GM12865 (cell line): ENCODE results near the gene PDE8B.

Experiments
- DNase-seq: peaks from one replicate; pipeline ENCODE4 v3.0.0; 2010; ENCODE audit warnings: low read depth
- H3K4me3 ChIP-seq: 2 replicates; pipeline ENCODE4 v1.5.1; 2011; ENCODE audit warnings: mild to moderate bottlenecking, low read depth, low read length, control low read depth
- TF ChIP-seq, protein P1 (sequence below): IDR thresholded peaks from 2 replicates; pipeline ENCODE4 v1.5.1; 2011; ENCODE audit warnings: low read length, control low read depth, low read depth, inconsistent platforms; ENCODE audit not compliant: insufficient read depth; ENCODE audit errors: missing control alignments

The PDE8B gene

DNA sequence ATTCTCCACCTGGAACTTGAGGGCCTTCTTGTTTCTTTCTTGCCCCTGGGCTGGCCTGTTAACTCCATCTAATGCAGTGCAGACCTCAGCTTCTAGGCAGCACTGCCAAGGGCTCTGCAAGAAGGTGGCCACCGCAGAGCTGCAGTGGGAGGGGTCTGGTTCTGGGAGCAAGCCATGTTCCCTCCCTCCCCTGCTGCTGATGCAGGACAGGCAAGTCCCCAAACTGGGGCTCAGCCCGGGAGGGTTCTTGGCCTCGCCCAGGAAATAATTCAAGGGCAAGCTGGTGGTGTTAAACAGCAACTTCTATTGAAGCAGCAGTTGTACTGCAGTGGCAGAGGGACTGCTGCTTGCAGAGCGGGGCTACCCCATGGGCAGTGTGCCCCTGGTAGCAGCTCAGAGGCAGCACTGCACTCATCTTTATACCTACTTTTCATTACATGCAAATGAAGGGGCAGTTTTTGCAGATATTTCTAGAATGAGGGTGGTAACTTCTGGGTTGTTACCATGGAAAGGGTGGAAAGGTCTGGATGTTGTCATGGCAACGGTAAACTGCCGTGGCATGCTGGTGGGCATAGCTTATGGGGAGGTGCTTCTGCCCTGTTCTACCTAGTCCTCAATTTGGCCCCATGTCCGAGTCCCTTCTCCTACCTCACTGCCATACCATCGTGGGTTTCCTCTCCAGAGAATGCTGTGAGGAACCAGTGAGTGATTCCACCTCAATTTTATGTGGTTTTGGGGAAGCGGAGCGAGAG lies 199.6 kb downstream of the PDE8B start:
- no peak overlapping the region for H3K4me3 ChIP-seq
- TF ChIP-seq, protein P1, sequence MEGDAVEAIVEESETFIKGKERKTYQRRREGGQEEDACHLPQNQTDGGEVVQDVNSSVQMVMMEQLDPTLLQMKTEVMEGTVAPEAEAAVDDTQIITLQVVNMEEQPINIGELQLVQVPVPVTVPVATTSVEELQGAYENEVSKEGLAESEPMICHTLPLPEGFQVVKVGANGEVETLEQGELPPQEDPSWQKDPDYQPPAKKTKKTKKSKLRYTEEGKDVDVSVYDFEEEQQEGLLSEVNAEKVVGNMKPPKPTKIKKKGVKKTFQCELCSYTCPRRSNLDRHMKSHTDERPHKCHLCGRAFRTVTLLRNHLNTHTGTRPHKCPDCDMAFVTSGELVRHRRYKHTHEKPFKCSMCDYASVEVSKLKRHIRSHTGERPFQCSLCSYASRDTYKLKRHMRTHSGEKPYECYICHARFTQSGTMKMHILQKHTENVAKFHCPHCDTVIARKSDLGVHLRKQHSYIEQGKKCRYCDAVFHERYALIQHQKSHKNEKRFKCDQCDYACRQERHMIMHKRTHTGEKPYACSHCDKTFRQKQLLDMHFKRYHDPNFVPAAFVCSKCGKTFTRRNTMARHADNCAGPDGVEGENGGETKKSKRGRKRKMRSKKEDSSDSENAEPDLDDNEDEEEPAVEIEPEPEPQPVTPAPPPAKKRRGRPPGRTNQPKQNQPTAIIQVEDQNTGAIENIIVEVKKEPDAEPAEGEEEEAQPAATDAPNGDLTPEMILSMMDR: no peak
- DNase-seq: no peak

- no peak for DNase-seq
- TF ChIP-seq, protein P1: no peak
These were observed 202.6 kb downstream of the PDE8B start for GRCh38 chr5:77413049-77413448.

GRCh38 chr5:77418162-77418561 lies 207.7 kb downstream of the PDE8B start:
- TF ChIP-seq, protein P1: no peak
- H3K4me3 ChIP-seq: no peak overlapping the region
- DNase-seq: no peak

More at GRCh38 chr5:77413049-77413448, 202.6 kb downstream of the PDE8B start:
- H3K4me3 ChIP-seq: no peak overlapping the region

DNA sequence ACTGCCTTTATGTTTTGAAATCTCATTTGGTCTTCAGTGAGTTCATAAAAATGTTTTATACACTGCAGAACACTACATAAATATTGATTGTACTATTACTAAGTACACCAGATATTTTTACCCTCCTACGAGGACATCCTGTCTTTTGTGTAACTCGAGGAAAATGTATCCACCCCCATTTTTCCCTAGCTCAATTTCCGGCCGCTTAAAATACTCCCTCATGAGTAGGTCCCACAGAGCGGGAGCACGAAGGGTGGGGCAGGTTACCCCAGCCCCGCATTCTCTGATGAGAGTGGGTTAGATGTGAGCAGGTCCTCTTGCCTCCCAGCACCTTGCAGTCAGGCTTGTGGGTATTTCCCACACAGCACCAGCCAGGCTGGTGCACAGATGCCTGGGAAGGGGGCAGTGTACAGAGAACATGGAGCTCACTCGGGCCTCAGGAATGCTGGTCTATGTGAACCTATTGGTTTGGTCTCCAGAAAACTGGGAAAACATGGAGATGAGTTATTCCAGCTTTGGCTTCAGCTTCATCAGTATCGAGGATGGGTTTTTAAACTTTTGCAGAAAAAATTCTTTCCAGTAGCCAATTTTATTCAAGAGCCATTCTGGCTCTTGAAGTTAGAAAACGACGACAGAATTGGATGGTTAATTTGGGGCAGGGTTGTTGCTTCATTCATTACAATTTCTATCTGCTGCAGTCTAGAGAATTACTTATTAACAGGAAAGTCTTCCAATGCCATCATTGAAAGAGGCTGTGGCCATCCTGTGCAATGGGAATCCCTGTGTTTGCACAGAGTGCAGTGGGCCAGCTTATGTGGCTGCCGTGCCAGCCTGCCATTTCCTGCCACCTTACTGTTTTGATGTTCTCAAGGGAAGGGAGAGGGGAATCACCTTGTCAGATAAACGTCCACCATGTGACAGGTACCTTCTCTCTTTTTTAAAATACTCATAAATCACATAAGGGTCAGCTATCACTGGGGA lies 208.4 kb downstream of the PDE8B start:
- TF ChIP-seq, protein P1: no peak
- no peak overlapping the region for H3K4me3 ChIP-seq
- DNase-seq: no peak

DNA sequence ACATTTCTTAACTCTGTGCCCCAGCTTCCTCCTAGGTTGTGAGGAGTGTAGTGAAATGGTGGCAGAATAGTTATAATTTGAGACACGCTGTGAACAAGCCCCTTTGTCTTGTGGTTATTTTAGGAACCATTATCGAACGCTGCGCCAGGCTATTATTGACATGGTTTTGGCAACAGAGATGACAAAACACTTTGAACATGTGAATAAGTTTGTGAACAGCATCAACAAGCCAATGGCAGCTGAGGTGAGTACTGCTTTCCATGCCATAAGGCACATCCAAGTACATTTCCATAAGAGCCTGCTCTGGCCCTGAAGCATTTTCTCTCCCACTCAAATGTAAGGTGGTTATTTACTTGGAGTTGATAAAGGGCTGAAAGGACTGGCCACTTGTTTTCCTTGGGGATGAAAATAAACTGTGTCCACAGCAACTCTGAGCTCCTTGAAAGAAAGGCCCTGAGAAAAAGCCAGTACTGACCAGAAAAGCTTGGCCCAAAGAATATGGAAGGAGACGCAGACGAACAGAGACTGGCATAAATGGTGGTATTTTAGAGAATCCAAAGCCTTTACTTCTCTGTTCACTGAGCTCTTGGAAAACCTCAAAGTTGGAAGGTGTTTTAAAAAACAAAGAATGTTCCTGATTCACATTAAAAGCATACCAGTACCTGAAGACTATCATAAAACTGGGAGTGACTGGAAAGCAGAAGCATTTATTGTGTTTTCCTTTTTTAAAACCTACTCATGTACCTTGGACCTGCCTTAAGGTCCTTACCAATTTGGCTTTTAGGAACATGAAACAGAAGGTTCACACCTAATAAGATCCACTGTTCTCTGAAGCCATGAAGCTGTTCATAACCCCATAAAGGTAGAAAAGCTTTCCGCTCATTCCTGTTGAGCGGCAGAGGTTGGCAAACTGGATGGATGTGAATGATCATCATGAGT lies 209.4 kb downstream of the PDE8B start:
- TF ChIP-seq, protein P1: no peak

DNA sequence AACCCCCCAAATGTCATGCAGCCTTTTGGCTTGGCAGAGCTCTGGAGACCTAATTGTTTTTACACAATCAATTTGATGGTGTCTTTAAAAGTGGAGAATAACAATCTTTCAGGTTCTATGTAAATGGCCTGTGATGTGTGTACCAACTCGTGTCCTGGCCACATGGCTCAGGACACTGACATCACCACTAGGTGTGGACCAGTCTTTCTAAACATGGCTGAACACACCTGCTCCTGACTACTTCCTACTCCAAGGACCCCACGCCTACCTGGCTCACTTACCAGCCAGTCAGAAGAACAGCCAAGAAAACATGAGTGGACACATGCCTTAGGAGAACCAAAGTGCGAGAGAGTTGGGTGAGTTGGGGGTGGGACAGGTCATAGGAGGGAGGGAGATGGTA lies 210.5 kb downstream of the PDE8B start:
- no peak for DNase-seq
- TF ChIP-seq, protein P1: no peak
- no peak overlapping the region for H3K4me3 ChIP-seq

More for the DNA sequence above, 209.4 kb downstream of the PDE8B start:
- DNase-seq: no peak
- no peak overlapping the region for H3K4me3 ChIP-seq
